HG02970 (cell line): ENCODE measurements around the gene GMPS.
"Not testable (repeated sequence)": the region's sequence is repeated elsewhere in the genome, so short reads cannot be mapped to it uniquely, and the experiment has no call there.

Experiments
- ATAC-seq: cut with Tn5 transposase; IDR thresholded peaks from one replicate; pipeline ENCODE4 v1.9.1; 2021; ENCODE audit warnings: mild to moderate bottlenecking, moderate library complexity, moderate number of reproducible peaks; ENCODE audit not compliant: unreplicated experiment, low FRiP score

The GMPS gene

GRCh38 chr3:155870133-155870944 lies at the start of gene GMPS:
Gene GMPS (plus strand): TSS chr3:155870650. CDS start chr3:155870871, 221 bp downstream.
- ATAC-seq, result peak; percentile 95

GRCh38 chr3:155828490-155829098 lies 41.9 kb upstream of the GMPS start:
- ATAC-seq, result not testable (repeated sequence)

- ATAC-seq, result no peak
These were observed 34.9 kb upstream of the GMPS start for GRCh38 chr3:155835341-155836071.

- ATAC-seq, result no peak
These were observed 26.9 kb upstream of the GMPS start for GRCh38 chr3:155843569-155843968.

- no peak for ATAC-seq
These were observed 24.3 kb upstream of the GMPS start for GRCh38 chr3:155846119-155846518.

- ATAC-seq, result no peak
These were observed 22.5 kb upstream of the GMPS start for GRCh38 chr3:155847993-155848392.

GRCh38 chr3:155849404-155849803 lies 21.0 kb upstream of the GMPS start:
- ATAC-seq, result not testable (repeated sequence)

- no peak for ATAC-seq
These were observed 18.1 kb upstream of the GMPS start for GRCh38 chr3:155852341-155852740.

- peak; percentile 7 for ATAC-seq
These were observed 17.0 kb upstream of the GMPS start for GRCh38 chr3:155853214-155854140.

- peak; percentile 97 for ATAC-seq
These were observed 16.1 kb upstream of the GMPS start, which contains the start of gene SLC33A1 for GRCh38 chr3:155854141-155854940. Gene SLC33A1 (minus strand): TSS chr3:155854427. CDS start chr3:155853997, 430 bp downstream.

- ATAC-seq, result no peak
These were observed 10.6 kb upstream of the GMPS start for GRCh38 chr3:155859859-155860258.

- not testable (repeated sequence) for ATAC-seq
These were observed 10.0 kb upstream of the GMPS start for GRCh38 chr3:155860424-155860823.

GRCh38 chr3:155861476-155862183 lies 8.8 kb upstream of the GMPS start:
- no peak for ATAC-seq

- not testable (repeated sequence) for ATAC-seq
These were observed 8.0 kb upstream of the GMPS start for GRCh38 chr3:155862290-155862982.

- ATAC-seq, result no peak
These were observed 7.2 kb upstream of the GMPS start for GRCh38 chr3:155863072-155863784.

GRCh38 chr3:155869691-155870090 lies 759 bp upstream of the GMPS start:
- ATAC-seq, result no peak

- ATAC-seq, result peak; percentile 26
These were observed 695 bp downstream of the GMPS start for GRCh38 chr3:155870945-155871745.
